ENCODE data around the gene CDC42EP5. TPM values are rescaled to one million over a fixed set of nuclear protein-coding genes. Genes with fewer than 3 reads are reported as not detected.

Gene CDC42EP5
- total and polyA plus RNA-seq, 4 donors, result 0.28 to 2.2 (median 0.84) TPM; not detected in 1

GRCh38 chr19:54434873-54435214, 38.3 kb downstream of the CDC42EP5 start:
- Histone ChIP-seq H3K4me3 (ENCODE audit: low read depth in 1 of 3, low read length in 3 of 3) (no peak overlapping the region), H3K4me1 (ENCODE audit: control insufficient read depth in 4 of 4, insufficient read depth in 4 of 4, low read length in 3 of 4) (peaks cover 2 to 13% (median 11%) of the 10 kb centered on the region in 4 donors), H3K9ac (ENCODE audit: low read depth in 1 of 2, low read length in 2 of 2) (no peak overlapping the region), H3K27me3 (ENCODE audit: control insufficient read depth in 4 of 4, insufficient read depth in 4 of 4, low read length in 3 of 4) (peaks cover 0 to 2% (median 0%) of the 10 kb centered on the region in 4 donors), H3K36me3 (ENCODE audit: control insufficient read depth in 4 of 4, insufficient read depth in 3 of 4, low read depth in 1 of 4, low read length in 3 of 4) (no peaks in the 10 kb centered on the region), H3K27ac (ENCODE audit: low read depth in 1 of 2, low read length in 2 of 2) (no peak overlapping the region), H3K9me3 (ENCODE audit: control insufficient read depth in 4 of 4, low read length in 3 of 4) (no peaks in the 10 kb centered on the region)
- no peak for DNase-seq (ENCODE audit: low spot score)
- WGBS, result 36% methylated on average over 11 of the region's 11 CpGs
- TF ChIP-seq ATF3 (IDR thresholded peaks at IDR 0.05), result no peak
- no peak for TF ChIP-seq GABPA (IDR thresholded peaks at IDR 0.05 in 1 of 2, conservative IDR thresholded peaks at IDR 0.05 in 1 of 2)
- no peak for TF ChIP-seq NR2F2 (IDR thresholded peaks at IDR 0.05)
- TF ChIP-seq EGR1 (IDR thresholded peaks at IDR 0.05; ENCODE audit: low read depth in 2 of 2), result no peak
- no peak for TF ChIP-seq RXRA (IDR thresholded peaks at IDR 0.05)
- TF ChIP-seq FOXA1 (IDR thresholded peaks at IDR 0.05), result no peak
- TF ChIP-seq ZBTB33 (IDR thresholded peaks at IDR 0.05), result no peak

GRCh38 chr19:54434112-54434872, 38.8 kb downstream of the CDC42EP5 start:
- WGBS, result 32% methylated on average over 23 of the region's 23 CpGs
- DNase-seq (ENCODE audit: low spot score), result no peak

More at GRCh38 chr19:54434112-54434872, 38.8 kb downstream of the CDC42EP5 start:
- Histone ChIP-seq H3K9ac (ENCODE audit: low read depth in 1 of 2, low read length in 2 of 2) (no peak overlapping the region), H3K9me3 (ENCODE audit: control insufficient read depth in 4 of 4, low read length in 3 of 4) (no peaks in the 10 kb centered on the region), H3K4me1 (ENCODE audit: control insufficient read depth in 4 of 4, insufficient read depth in 4 of 4, low read length in 3 of 4) (peaks cover 2 to 13% (median 11%) of the 10 kb centered on the region in 4 donors), H3K27ac (ENCODE audit: low read depth in 1 of 2, low read length in 2 of 2) (no peak overlapping the region), H3K4me3 (ENCODE audit: low read depth in 1 of 3, low read length in 3 of 3) (no peak overlapping the region), H3K36me3 (ENCODE audit: control insufficient read depth in 4 of 4, insufficient read depth in 3 of 4, low read depth in 1 of 4, low read length in 3 of 4) (no peaks in the 10 kb centered on the region), H3K27me3 (ENCODE audit: control insufficient read depth in 4 of 4, insufficient read depth in 4 of 4, low read length in 3 of 4) (peaks cover 0 to 5% (median 0%) of the 10 kb centered on the region in 4 donors)
- TF ChIP-seq CTCF (IDR thresholded peaks at IDR 0.05; ENCODE audit: low read depth, low read length, missing input control) (no peak), JUND (IDR thresholded peaks at IDR 0.05) (no peak), RXRA (IDR thresholded peaks at IDR 0.05) (no peak), ATF3 (IDR thresholded peaks at IDR 0.05) (no peak), FOXA1 (IDR thresholded peaks at IDR 0.05) (no peak), MAX (IDR thresholded peaks at IDR 0.05) (no peak), FOXA2 (IDR thresholded peaks at IDR 0.05) (no peak), YY1 (IDR thresholded peaks at IDR 0.05) (no peak), SP1 (IDR thresholded peaks at IDR 0.05) (no peak), EGR1 (IDR thresholded peaks at IDR 0.05; ENCODE audit: low read depth in 2 of 2) (no peak), REST (IDR thresholded peaks at IDR 0.05) (no peak), HNF4A (conservative IDR thresholded peaks at IDR 0.05) (no peak), RAD21 (IDR thresholded peaks at IDR 0.05) (no peak), HNF4G (IDR thresholded peaks at IDR 0.05) (no peak), ZBTB33 (IDR thresholded peaks at IDR 0.05) (no peak), TAF1 (conservative IDR thresholded peaks at IDR 0.05) (no peak), NR2F2 (IDR thresholded peaks at IDR 0.05) (no peak), GABPA (IDR thresholded peaks at IDR 0.05 in 1 of 2, conservative IDR thresholded peaks at IDR 0.05 in 1 of 2) (no peak)
